PC-9 (cell line): ENCODE results near the gene DEFB121. TPM values are rescaled to one million over a fixed set of nuclear protein-coding genes. Genes with fewer than 3 reads are reported as not detected.

Source experiments
- BruUV-seq: library from RNA; stranded (reverse); fragments of 400-500 nt; replicated peaks from 2 replicates; lab custom pipeline; 2021; lab: Mats Ljungman, UMichigan
- CTCF ChIA-PET: fragments of 300-600 bp; sonication (Branson Sonifier 250); formaldehyde crosslinking; loops from one replicate; lab custom pipeline; 2022; ENCODE audit warnings: antibody characterized with exemption; lab: Charles Lee
- POLR2A ChIA-PET: fragments of 300-600 bp; sonication (Branson Sonifier 250); formaldehyde crosslinking; loops from one replicate; lab custom pipeline; 2022; ENCODE audit warnings: antibody characterized with exemption; ENCODE audit not compliant: unreplicated experiment; lab: Charles Lee
- DNase-seq, 2 experiments: peaks; one replicate each; pipeline versions ENCODE4 v3.0.0 to v3.0.0-alpha.2; 2015 to 2022; ENCODE audit warnings: mixed read lengths in 1 of 2
- H2AFZ ChIP-seq: fragments of 200-600 bp; sonication (generic); 2 replicates; pipeline ENCODE4 v1.8.1; 2017; ENCODE audit warnings: antibody characterized with exemption
- H3F3A ChIP-seq: fragments of 200-600 bp; sonication (generic); 2 replicates; pipeline ENCODE4 v1.8.1; 2017; ENCODE audit warnings: antibody characterized with exemption, mild to moderate bottlenecking, low read depth; ENCODE audit not compliant: insufficient read depth
- H3K27ac ChIP-seq: fragments of 200-600 bp; sonication (generic); 2 replicates; pipeline ENCODE4 v1.6.1; 2016; ENCODE audit warnings: mixed run types
- H3K27me3 ChIP-seq: fragments of 200-600 bp; sonication (generic); 2 replicates; pipeline ENCODE4 v1.6.1; 2016; ENCODE audit warnings: low read depth, mixed run types; ENCODE audit not compliant: insufficient read depth
- H3K36me3 ChIP-seq: fragments of 200-600 bp; sonication (generic); 2 replicates; pipeline ENCODE4 v1.6.1; 2016; ENCODE audit warnings: low read depth, mixed run types
- H3K4me1 ChIP-seq: fragments of 200-600 bp; sonication (generic); replicated peaks from 2 replicates; pipeline ENCODE4 v1.6.1; 2016; ENCODE audit warnings: mixed run types; ENCODE audit not compliant: insufficient read depth
- H3K4me2 ChIP-seq: fragments of 200-600 bp; sonication (generic); 2 replicates; pipeline ENCODE4 v1.6.1; 2017; ENCODE audit warnings: mixed run types
- H3K4me3 ChIP-seq: fragments of 200-600 bp; sonication (generic); 2 replicates; pipeline ENCODE4 v1.6.1; 2016; ENCODE audit warnings: mixed run types
- H3K79me2 ChIP-seq: fragments of 200-600 bp; sonication (generic); 2 replicates; pipeline ENCODE4 v1.6.1; 2017; ENCODE audit warnings: low read depth, mixed run types
- H3K9me2 ChIP-seq: fragments of 200-600 bp; sonication (generic); 2 replicates; pipeline ENCODE4 v1.8.1; 2017; ENCODE audit warnings: mild to moderate bottlenecking; ENCODE audit not compliant: insufficient read depth
- H3K9me3 ChIP-seq: fragments of 200-600 bp; sonication (generic); 2 replicates; pipeline ENCODE4 v1.8.1; 2016; ENCODE audit warnings: low read depth; ENCODE audit not compliant: insufficient read depth
- H4K20me1 ChIP-seq: fragments of 200-600 bp; sonication (generic); 2 replicates; pipeline ENCODE4 v1.8.1; 2017; ENCODE audit not compliant: insufficient read depth
- CTCF ChIP-seq: fragments of 200-600 bp; sonication (generic); conservative IDR thresholded peaks from 2 replicates; pipeline ENCODE4 v1.6.1; 2017; ENCODE audit warnings: mixed run types, antibody characterized with exemption, mild to moderate bottlenecking, moderate library complexity
- EZH2 ChIP-seq: fragments of 200-600 bp; sonication (generic); IDR thresholded peaks from 2 replicates; pipeline ENCODE4 v1.8.0; 2017; ENCODE audit warnings: antibody characterized with exemption, low read depth
- intact Hi-C: fragments of 100-400 bp; cut with micrococcal nuclease; formaldehyde crosslinking; loops from one replicate; pipeline ENCODE4 v1.10.0; 2022; ENCODE audit not compliant: unreplicated experiment
- total RNA-seq: library from RNA; stranded (reverse); gene quantifications from 2 replicates; pipeline ENCODE4 v1.2.3, GENCODE V29; 2021

DEFB121 gene
- total RNA-seq, 1 experiment from 2014 or later, result not detected

GRCh38 chr20:31449511-31450414 lies 43.7 kb upstream of the DEFB121 start:
- POLR2A ChIA-PET, result interaction anchor here (0.6 kb wide), 1 partner anchor 10 kb away, joined by 4 read pairs; no protein-coding TSS in a partner anchor
- Histone ChIP-seq H3K27me3 (no peaks in the 10 kb centered on the region; the same call in 1 of the 2 replicates), H3K9me2 (no peaks in the 10 kb centered on the region), H3K36me3 (no peaks in the 10 kb centered on the region), H3K27ac (no peak overlapping the region), H4K20me1 (no peaks in the 10 kb centered on the region), H3K4me1 (no peaks in the 10 kb centered on the region), H3K9me3 (no peaks in the 10 kb centered on the region), H3K4me2 (no peak overlapping the region), H3K79me2 (no peaks in the 10 kb centered on the region), H2AFZ (no peak overlapping the region), H3F3A (no peaks in the 10 kb centered on the region), H3K4me3 (no peak overlapping the region)
- intact Hi-C loops, result no loop called here
- DNase-seq, result no peak
- no TSS peak for BruUV-seq
- CTCF ChIA-PET, result interaction anchor here (0.5 kb wide), 1 partner anchor 115 kb away, joined by 3 read pairs; no protein-coding TSS in a partner anchor
- TF ChIP-seq CTCF (no peak), EZH2 (no peak)

GRCh38 chr20:31446084-31446819 lies 40.2 kb upstream of the DEFB121 start:
- Histone ChIP-seq H4K20me1 (no peaks in the 10 kb centered on the region; the same call in 1 of the 2 replicates), H3K9me3 (no peaks in the 10 kb centered on the region), H3K36me3 (no peaks in the 10 kb centered on the region), H3F3A (no peaks in the 10 kb centered on the region), H3K4me1 (no peaks in the 10 kb centered on the region), H2AFZ (no peak overlapping the region), H3K27me3 (peaks cover 9% of the 10 kb centered on the region; the same call in 1 of the 2 replicates), H3K9me2 (no peaks in the 10 kb centered on the region), H3K27ac (no peak overlapping the region), H3K4me2 (no peak overlapping the region), H3K79me2 (no peaks in the 10 kb centered on the region), H3K4me3 (no peak overlapping the region)
- intact Hi-C loops, result no loop called here
- DNase-seq, result no peak
- POLR2A ChIA-PET, result no interaction called here
- CTCF ChIA-PET, result no interaction called here
- no TSS peak for BruUV-seq
- TF ChIP-seq CTCF (no peak), EZH2 (no peak)

- H3K4me2 ChIP-seq, result no peak within 1 kb of the TSS
- no TSS peak for BruUV-seq
- ChIA-PET POLR2A (no interaction called here), CTCF (interaction anchor here (0.5 kb wide), 1 partner anchor 20 kb away, joined by 4 read pairs; no protein-coding TSS in a partner anchor)
- H3K4me1 ChIP-seq, result no peaks in the 10 kb centered on the region
- no peak within 1 kb of the TSS for H3K27ac ChIP-seq
- intact Hi-C loops, result no loop called here
- DNase-seq, result no peak
- H3K27me3 ChIP-seq, result peaks cover 31% of the 10 kb centered on the region
- no peaks in the 10 kb centered on the region; the same call in 1 of the 2 replicates for H4K20me1 ChIP-seq
- H3K79me2 ChIP-seq, result no peaks in the 10 kb centered on the region
- no peak within 1 kb of the TSS for H2AFZ ChIP-seq
- TF ChIP-seq EZH2 (no peak), CTCF (no peak; the same call in 1 of the 2 replicates)
- H3K4me3 ChIP-seq, result no peak within 1 kb of the TSS
- no peaks in the 10 kb centered on the region for H3K36me3 ChIP-seq
- H3K9me3 ChIP-seq, result no peaks in the 10 kb centered on the region
- H3F3A ChIP-seq, result no peaks in the 10 kb centered on the region
- no peaks in the 10 kb centered on the region for H3K9me2 ChIP-seq
Measured at GRCh38 chr20:31440012-31440659, 34.1 kb upstream of the DEFB121 start, which contains the start of gene DEFB123. Gene DEFB123, plus strand, starts transcription at chr20:31440632. Its CDS starts 67 bp downstream, at chr20:31440699.
